AG09309 (cell line): ENCODE measurements around the gene CENPVL1.

Experiments
- DNase-seq: peaks from one replicate; pipeline ENCODE4 v3.0.0-alpha.2; 2010; ENCODE audit warnings: low read depth
- H3K4me3 ChIP-seq: 2 replicates; pipeline ENCODE4 v1.5.1; 2011; ENCODE audit warnings: mild to moderate bottlenecking, low read depth, low read length, moderate library complexity; ENCODE audit not compliant: control insufficient read depth
- TF ChIP-seq, protein P1 (sequence below): IDR thresholded peaks from 2 replicates; pipeline ENCODE4 v1.5.1; 2011; ENCODE audit warnings: mild to moderate bottlenecking, low read depth, low read length, inconsistent platforms; ENCODE audit not compliant: insufficient read depth, control insufficient read depth; ENCODE audit errors: missing control alignments

CENPVL1 gene

DNA sequence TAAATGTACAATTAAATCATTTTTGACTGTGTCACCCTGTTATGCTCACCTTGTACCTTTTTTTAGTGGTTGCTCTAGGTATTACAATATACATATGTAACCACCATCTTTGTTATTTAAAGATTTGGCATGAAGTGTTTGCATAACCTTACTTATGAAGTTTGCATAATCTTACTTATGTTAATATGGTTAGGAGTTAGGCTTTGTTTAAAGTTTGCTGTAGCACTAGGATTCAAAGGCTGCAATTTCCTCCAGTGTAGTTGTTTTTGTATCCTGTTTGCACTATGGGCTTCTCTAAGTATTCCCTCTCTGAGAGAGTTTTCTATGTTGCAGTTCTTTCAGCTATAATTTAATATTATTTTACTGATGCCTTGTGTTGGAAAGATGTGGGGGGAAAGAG is 17.9 kb downstream of the CENPVL1 start:
- no peak for DNase-seq
- H3K4me3 ChIP-seq: no peak overlapping the region
- TF ChIP-seq, protein P1, sequence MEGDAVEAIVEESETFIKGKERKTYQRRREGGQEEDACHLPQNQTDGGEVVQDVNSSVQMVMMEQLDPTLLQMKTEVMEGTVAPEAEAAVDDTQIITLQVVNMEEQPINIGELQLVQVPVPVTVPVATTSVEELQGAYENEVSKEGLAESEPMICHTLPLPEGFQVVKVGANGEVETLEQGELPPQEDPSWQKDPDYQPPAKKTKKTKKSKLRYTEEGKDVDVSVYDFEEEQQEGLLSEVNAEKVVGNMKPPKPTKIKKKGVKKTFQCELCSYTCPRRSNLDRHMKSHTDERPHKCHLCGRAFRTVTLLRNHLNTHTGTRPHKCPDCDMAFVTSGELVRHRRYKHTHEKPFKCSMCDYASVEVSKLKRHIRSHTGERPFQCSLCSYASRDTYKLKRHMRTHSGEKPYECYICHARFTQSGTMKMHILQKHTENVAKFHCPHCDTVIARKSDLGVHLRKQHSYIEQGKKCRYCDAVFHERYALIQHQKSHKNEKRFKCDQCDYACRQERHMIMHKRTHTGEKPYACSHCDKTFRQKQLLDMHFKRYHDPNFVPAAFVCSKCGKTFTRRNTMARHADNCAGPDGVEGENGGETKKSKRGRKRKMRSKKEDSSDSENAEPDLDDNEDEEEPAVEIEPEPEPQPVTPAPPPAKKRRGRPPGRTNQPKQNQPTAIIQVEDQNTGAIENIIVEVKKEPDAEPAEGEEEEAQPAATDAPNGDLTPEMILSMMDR: no peak

DNA sequence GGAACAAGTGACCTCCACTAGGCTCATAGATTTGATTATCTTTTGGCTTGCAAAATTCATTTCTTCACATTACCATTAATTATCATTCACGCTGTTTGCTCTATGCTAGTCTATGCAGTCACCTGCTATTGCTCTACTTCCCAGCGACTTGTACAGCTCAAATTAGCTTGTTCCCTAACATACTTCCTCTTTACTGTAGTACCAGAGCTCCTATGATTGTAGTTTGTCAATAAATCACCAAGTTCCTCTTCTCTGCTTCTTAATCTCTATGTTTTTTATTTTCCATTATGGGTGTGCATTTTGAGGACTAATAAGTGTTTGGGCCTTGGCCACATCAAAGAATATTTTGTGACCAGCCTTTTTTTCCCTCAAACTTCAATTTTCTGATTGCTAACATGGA is 26.8 kb downstream of the CENPVL1 start:
- TF ChIP-seq, protein P1: no peak
- no peak overlapping the region for H3K4me3 ChIP-seq
- DNase-seq: no peak

DNA sequence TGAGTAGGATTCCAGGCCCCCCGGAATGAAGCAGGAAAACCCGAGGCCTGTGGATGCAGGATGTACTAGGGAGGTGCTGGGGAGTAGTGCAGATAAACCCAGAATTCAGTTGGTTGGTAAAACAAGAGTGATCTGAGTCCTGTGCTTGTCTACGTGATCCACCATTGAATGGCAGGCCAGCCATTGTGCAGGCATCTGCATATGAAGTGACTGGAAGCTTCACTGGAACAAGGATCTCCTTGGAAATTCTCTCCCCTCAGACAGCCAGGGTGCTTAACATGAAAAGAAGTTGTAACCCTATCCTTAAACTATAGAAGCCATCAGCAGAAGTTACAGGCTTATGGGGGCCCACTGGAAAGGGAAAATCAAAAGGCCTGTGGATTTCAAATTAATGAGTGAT is 32.3 kb downstream of the CENPVL1 start:
- DNase-seq: no peak
- H3K4me3 ChIP-seq: no peak overlapping the region
- TF ChIP-seq, protein P1: no peak

DNA sequence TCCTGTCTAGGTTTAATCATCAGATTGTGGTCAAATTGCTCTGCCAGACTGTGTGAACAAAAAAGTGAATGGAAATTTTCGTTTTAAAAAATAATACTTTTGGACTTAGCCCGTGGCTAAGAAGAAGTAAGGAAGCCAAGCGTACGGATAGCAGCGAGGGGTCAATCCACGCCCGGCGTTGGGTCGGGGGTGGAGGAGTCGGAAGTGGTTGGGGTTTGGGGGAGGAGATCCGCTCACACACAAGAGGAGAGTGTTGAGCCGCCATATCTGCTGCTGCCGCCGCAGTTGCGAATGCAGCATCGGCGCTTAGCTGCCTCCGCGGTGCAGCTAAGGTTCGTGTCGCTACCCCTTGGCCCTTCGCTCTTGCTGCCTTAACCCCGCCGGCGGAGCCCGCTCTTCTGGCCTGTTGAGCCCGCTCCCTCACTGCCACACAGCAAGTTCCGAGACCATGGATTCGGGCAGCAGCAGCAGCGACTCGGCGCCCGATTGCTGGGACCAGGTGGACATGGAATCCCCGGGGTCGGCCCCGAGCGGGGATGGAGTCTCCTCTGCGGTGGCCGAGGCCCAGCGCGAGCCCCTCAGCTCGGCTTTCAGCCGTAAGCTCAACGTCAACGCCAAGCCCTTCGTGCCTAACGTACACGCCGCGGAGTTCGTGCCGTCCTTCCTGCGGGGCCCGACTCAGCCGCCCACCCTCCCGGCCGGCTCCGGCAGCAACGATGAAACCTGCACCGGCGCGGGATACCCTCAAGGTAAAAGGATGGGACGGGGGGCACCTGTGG is 33.1 kb downstream of the CENPVL1 start, which contains the start of gene GSPT2:
Gene GSPT2, plus strand, starts transcription at position 264 of the 779 bp plus-strand sequence. Its CDS starts 185 bp downstream, at position 449.
- H3K4me3 ChIP-seq: peak within 1 kb of the TSS; percentile 54
- TF ChIP-seq, protein P1: no peak
- peak; percentile 24 for DNase-seq

DNA sequence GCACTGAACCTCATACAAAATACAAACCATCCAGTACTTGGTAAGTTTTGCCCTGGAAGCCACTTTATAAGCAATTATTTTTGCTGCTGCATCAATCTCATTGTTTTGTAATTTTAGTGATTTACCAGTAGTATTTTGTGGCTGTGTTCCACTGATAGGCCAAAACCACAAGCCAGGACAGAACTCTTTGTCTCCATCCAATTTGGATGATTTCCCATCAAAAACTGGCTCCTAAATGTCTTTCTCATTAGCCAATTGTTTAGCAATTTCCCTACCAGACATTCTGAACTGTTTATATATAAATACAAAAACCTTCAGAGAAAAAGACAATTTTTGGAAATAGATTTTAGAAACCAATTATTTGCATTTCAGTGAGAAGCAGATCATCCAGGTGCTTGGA is 37.4 kb downstream of the CENPVL1 start:
- DNase-seq: no peak

DNA sequence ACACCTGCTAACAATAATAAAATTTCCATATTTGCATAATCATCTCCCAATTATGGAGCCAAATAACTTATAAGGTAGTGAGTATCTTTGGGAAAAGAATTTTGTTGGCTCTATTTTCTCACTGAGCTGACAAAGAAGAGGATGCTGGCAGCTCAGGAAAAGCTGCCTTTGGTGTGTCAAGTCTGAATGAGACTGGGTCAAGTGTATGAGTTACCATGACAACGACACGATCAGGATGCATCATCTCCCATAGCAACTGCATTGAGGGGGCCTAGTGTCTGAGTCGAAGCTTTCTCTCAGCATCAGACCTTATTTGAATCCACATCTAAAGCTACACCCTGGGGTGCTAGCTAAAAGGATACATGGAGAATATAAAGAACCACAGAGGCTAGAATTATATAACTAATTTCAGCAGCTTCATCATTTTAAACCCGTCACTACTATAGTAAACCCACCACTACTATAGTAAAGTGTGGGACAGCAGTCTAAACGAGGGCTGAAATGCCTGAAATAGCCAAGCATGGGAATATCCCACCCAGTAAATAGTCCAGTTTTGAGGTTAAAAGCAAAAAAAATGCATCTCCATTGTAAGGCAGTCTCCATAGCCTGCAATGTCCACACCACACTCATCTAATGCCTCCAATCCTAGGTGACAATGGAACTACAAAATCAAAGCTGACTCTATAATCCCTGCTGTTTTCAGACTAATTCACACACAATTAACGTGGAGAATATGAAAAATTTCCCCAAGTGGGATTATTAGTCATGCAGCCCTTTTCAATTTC is 48.9 kb downstream of the CENPVL1 start:
- TF ChIP-seq, protein P1: no peak
- H3K4me3 ChIP-seq: no peak overlapping the region
- no peak for DNase-seq

More for the DNA sequence above, 37.4 kb downstream of the CENPVL1 start:
- H3K4me3 ChIP-seq: no peak overlapping the region
- TF ChIP-seq, protein P1: no peak
